Prostate gland (tissue), 2 donors: Measurements from ENCODE around the gene IQCC.

Experiments
- POLR2A ChIP-seq: fragments of 450-650 bp; IDR thresholded peaks from one replicate; pipeline ENCODE4 v1.6.1; 2016; ENCODE audit warnings: antibody characterized with exemption, mild to moderate bottlenecking
- TF ChIP-seq, protein P1 (sequence below), 4 experiments: fragments of 200-600 bp in 2 of 4; fragments of 450-650 bp in 2 of 4; sonication (generic) in 2 of 4; IDR thresholded peaks; 1 replicate in 3 of 4; 2 replicates in 1 of 4; pipeline ENCODE4 v1.5.1; 2016 to 2019; ENCODE audit warnings: antibody characterized with exemption in 4 of 4, mild to moderate bottlenecking in 2 of 4, moderate library complexity in 2 of 4

DNA sequence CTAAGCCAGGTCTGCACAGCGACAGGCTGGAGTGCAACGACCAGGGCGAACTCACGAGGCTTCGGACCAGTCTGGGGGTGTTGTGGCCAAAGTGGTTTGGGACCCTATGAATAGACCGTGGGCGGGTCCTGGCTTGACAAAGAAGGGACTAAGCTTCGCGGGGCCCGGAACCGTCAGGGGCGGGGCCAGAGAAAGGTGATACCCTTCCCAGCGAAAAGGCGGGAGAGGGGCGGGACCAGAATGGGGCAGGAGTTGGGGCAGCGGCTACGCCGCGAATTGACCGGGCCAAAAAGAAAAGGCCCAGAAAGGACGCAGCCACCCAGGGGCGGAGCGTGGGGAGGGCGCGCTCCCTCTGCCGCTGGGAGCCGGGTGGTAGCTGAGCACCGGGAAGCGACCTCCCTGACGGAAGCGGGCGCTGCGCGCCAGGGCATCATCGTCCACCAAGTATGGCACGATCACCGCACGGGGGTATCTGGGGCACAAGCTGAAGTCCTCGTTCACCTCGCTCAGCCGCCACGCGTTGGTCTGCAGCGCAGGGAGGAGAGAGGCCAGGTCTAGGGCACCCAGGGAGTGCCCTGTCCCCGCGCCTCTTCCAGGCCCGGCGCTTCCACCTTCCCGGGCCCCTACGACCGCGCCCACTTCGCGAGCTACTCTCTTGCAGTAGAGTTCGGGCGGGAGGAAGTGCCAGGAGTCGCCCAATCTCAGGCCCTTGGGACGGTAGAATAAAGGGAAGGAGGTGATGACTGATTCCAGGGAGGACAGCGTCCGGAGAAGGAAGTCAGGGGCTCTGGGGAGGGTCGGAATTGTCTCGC is 34.9 kb downstream of the IQCC start:
- TF ChIP-seq, protein P1, sequence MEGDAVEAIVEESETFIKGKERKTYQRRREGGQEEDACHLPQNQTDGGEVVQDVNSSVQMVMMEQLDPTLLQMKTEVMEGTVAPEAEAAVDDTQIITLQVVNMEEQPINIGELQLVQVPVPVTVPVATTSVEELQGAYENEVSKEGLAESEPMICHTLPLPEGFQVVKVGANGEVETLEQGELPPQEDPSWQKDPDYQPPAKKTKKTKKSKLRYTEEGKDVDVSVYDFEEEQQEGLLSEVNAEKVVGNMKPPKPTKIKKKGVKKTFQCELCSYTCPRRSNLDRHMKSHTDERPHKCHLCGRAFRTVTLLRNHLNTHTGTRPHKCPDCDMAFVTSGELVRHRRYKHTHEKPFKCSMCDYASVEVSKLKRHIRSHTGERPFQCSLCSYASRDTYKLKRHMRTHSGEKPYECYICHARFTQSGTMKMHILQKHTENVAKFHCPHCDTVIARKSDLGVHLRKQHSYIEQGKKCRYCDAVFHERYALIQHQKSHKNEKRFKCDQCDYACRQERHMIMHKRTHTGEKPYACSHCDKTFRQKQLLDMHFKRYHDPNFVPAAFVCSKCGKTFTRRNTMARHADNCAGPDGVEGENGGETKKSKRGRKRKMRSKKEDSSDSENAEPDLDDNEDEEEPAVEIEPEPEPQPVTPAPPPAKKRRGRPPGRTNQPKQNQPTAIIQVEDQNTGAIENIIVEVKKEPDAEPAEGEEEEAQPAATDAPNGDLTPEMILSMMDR (IDR thresholded peaks at IDR 0.05) = peak in 2 of 4 experiments; percentile 28 to 50
- TF ChIP-seq POLR2A = peak; percentile 90
